ENCODE data around the gene TNFRSF1A.

Gene TNFRSF1A

GRCh38 chr12:6336079-6336888, 5.6 kb downstream of the TNFRSF1A start:
- DNase-seq: no peak

DNA sequence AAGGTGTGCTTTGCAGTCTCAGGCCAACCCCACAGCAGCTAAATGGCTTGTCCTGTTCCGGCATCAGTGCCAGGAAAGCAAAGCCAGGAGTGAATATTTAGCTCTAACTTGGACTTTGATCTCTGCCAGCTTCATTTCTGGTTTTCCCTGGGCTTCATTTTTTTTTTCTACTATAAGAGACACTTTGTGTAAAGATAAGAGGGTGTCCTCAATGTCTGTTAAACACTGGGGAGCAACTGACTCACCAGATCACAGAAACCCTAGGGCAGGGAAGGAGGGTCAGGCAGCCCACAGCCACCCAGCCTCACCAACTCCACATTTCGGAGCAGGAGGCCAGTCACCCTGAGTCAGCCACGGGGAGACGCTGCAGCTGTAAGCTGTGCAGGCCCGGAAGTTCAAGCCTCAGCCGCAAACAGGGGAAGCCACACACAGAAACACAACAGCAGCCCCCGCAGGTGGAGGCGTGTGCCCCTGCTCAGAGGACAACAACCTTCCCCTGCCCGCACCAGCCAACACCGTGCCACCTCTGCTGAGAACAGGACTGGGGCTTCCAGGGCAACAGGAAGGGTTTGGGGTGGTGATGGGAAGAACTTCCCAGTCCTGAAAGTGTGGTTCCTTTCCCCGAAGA, 6.3 kb downstream of the TNFRSF1A start:
- no peak for DNase-seq

- no peak for DNase-seq
Measured at GRCh38 chr12:6334940-6335450, 6.9 kb downstream of the TNFRSF1A start.

DNA sequence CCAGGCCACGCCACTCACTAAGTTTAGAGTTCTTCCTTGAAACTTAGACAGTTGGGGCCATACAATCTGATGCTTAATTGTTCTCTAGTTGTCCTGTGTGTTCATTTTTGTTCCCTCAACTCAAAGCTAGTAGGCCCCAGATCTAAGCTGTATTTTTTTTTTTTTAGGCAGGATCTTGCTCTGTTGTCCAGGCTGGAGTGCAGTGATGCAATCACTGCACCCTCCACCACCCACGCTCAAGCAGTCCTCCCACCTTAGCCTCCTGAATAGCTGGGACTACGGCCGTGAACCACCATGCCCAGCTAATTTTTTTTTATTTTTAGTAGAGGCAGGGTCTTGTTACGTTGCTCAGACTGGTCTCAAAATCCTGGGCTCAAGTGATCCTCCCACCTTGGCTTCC, 7.5 kb downstream of the TNFRSF1A start:
- DNase-seq: no peak

DNA sequence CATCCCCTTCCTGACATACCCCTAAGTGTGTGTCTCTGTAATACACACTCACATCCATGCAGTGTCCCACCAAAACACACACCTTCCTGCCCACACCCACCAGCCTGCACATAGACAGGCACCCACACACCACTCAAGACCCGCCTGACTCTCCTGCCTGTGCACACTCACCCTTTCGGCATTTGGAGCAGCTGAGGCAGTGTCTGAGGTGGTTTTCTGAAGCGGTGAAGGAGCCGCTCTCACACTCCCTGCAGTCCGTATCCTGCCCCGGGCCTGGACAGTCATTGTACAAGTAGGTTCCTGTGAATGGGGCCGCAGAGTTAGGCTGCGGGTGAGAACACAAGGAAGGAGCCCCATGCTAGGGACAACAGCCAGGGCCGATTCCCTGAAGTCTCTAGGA, 8.3 kb downstream of the TNFRSF1A start:
- DNase-seq: no peak

DNA sequence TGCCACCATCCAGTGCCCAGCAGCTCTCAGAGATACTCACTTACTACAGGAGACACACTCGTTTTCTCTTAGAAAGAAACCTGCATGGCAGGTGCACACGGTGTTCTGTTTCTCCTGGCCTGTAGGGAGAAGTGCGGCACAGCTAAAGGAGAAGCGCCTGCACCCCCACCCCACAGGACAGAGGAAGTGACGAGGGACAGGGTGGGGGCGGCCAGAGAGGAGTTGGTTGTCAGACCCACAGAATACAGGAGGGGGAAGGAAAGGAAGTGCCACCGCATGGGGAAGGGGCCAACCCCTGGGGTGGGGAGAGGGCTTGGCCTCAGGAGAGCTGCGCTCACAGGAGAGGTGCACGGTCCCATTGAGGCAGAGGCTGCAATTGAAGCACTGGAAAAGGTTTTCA, 8.8 kb downstream of the TNFRSF1A start:
- no peak for DNase-seq

GRCh38 chr12:6332459-6332858, 9.4 kb downstream of the TNFRSF1A start:
- DNase-seq: no peak

DNA sequence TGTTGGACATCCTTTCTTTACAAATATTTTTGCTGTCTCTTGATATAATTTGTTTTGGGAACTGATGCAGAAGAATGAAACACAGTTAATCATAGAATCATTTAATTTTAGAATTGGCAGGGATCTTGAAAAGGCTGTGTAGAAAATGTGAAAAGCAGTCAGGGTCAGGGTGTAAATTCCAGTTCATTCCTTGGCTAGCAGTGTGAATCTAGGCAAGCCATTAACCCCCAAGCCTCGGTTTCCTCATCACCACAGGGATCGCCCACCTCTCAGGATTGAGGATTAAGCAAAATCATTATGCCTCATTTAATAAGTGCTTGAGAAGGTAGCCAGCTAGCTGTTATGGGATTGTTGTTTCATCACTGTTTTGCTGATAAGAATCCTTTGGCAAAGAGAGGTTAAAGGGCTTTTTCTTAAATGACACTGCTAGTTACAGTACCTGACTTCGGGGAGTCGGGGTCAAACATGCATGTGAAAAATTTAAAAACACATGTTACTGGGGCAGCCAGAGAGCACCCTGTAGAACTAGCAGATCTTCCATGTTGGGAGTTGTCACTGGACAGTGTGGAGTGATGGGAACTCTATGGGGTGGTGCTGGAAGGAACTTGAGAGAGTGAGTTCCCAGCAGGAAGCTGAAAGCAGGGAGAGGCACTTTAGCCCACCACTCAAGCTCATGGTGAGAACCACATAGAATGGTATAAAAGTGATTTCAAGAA, 10.7 kb downstream of the TNFRSF1A start:
- DNase-seq: no peak

DNA sequence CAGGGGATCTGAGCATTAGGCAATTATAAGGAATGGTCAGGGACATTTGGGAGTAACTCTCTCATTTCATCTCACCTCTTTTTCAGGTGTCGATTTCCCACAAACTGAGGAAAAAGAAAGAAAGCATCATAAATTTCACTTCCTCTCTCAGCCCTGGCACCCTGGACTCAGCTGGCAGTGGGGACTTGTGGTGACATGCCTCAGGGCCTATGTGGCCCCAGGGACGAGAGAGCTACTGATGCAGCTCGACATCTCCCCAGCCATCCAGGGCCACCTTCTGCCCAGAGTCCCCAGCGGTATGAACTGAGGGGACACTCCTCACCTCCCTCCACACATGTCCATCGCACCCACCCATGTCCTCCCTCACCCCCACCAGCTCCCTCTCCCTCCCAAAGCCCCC, 11.7 kb downstream of the TNFRSF1A start:
- no peak for DNase-seq

DNA sequence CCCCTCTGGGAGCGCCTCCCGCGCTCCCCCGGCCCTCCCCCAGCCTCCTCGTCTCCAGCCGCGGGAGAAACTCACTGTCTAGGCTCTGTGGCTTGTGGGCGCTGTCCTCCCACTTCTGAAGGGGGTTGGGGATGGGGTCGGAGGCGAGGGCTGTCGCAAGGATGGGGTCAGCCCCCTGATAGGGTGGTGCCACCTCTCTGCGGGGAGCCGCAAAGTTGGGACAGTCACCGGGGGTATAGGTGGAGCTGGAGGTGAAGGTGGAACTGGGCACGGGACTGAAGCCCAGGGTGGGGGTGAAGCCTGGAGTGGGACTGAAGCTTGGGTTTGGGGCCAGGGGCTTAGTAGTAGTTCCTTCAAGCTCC, 12.2 kb downstream of the TNFRSF1A start:
- no peak for DNase-seq

DNA sequence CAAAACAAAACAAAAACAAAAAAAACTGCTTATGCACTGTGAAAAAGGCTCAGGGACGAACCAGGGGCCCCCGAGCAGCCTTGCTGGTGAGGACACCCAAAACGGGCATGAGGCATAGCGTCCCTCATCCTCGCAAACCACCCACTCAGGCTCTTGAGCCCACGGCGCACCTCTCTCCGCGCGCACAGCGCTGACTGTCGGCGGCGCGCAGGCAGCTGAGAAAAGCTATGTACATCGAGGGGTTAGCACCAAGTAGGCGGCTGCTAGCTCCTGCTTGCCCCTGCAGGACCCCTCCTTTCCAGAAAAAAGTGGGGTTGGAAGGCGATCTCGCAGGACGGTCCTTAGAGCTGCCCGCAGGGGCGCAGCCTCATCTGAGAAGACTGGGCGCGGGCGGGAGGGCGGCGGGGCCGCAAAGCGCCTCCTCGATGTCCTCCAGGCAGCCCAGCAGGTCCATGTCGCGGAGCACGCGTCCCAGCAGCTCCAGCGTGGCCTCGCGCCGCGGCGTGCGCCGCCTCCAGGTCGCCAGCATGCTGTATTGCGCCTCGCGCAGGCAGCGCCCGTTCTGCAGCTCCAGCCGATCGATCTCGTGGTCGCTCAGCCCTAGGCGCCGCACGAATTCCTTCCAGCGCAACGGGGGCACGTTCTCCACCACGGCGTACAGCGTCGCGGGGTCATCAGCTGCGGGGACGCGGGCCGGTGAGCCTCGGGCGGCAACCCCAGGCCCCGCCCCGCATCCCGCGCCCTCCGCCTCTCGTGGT, 12.8 kb downstream of the TNFRSF1A start:
- no peak for DNase-seq

GRCh38 chr12:6328045-6328779, 13.7 kb downstream of the TNFRSF1A start:
- no peak for DNase-seq

- DNase-seq: no peak
Measured at GRCh38 chr12:6327229-6328041, 14.4 kb downstream of the TNFRSF1A start.

- no peak for DNase-seq
Measured at GRCh38 chr12:6326316-6327228, 15.3 kb downstream of the TNFRSF1A start.

DNA sequence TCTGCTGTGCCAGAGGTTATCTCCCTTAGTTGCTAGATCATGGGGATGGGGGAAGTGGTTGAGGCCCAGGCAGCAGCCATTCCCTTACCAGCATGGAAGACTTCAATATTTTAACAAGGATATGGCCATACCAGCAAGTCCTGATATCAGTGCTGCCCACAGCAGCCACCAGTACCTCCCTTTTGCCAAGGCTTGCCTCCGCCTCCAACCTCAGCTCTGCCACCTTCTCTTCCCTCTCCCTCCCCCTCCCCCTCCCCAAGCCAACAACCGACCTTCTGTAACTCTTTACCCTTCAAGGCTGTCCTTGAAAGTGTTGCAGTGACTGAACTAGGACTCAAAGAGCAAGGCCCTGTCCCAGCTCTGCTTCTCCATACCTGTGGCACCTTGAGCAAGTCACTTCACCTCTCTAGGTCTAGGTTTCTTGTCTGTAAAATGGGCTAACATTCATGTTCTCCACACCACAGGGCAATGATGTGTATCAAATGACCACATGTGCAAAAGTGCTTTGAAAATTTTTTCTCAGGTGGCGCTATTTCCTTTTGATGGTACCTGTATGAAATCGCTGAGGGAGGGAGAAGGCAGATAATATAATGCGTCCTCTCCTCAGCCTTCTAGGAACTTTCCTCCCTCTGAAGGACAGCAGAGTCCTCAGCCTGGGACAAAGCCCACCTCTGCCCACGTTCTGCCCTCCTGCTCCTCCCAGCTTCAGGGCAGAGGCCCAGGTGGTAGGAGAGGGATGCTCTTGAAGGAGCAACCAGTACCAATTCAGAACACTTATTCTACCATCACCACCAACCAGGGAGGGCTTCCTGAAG, 16.7 kb downstream of the TNFRSF1A start:
- DNase-seq: no peak

DNA sequence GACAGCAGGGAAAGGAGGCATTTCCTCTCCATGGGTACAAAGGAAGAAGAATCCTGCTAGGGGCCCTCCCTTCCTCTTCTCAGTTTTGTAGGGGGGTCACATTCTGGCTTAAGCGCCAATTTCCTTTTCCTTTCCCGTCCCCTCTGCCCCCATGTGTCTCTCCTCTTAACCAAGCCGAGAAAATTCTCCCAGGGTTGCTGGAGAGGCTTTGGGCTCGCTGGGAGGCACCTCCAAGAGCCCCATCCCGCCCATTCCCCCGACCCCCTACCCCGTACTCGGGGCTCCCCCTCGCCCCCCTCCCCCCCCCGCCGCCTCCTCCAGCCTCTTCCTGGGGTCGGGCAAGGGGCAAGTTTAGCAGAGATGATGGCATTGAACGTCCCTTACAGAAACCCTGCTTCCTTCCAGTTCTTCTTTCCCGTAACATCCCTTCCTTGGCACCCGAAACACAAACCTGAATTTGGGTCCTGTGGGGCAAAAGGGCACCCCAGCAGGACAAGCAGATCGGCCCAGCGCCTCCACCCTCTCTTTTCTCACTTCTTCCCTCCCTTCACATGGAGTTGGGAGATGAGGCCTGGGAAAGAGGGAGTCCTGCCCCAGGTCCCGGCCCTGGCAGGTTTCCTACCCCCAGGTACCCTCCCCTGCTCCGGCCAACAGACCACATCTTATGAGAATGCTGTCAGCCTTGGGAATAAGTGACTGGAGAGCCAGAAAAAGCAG, 17.7 kb downstream of the TNFRSF1A start:
- no peak for DNase-seq

GRCh38 chr12:6323340-6323994, 18.4 kb downstream of the TNFRSF1A start:
- DNase-seq: no peak

DNA sequence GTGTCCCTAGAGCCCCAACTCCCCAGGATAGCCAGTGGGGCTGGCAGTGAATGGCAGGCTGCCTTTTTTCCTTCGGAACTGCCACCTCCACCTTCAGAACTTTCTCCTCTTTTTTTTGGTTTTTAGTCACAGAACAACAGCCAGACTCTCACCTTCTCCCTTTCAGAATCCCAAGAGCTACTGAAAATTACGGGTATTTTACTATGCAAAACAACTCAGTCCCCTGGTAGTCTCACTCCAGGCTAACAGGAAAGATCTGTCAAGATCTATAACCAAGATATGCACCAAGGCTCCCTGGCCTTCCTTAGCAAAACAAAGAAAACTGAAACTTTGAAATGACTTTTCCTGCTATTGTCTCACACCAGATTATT, 18.9 kb downstream of the TNFRSF1A start:
- no peak for DNase-seq

All from NCI-H1092 treated with DMSO at 0.1 percent for 48 hours (cell line).